Activated T-cell treated with anti-CD3 and anti-CD28 coated beads for 48 hours (primary cell): Measurements from ENCODE around the gene MON2.
"Not testable (repeated sequence)": the region's sequence is repeated elsewhere in the genome, so short reads cannot be mapped to it uniquely, and the experiment has no call there.

ENCODE experiments used
- DNase-seq: peaks from one replicate; pipeline ENCODE4 v3.0.0-alpha.2; 2020; ENCODE audit warnings: low read depth

The MON2 gene, protein sequence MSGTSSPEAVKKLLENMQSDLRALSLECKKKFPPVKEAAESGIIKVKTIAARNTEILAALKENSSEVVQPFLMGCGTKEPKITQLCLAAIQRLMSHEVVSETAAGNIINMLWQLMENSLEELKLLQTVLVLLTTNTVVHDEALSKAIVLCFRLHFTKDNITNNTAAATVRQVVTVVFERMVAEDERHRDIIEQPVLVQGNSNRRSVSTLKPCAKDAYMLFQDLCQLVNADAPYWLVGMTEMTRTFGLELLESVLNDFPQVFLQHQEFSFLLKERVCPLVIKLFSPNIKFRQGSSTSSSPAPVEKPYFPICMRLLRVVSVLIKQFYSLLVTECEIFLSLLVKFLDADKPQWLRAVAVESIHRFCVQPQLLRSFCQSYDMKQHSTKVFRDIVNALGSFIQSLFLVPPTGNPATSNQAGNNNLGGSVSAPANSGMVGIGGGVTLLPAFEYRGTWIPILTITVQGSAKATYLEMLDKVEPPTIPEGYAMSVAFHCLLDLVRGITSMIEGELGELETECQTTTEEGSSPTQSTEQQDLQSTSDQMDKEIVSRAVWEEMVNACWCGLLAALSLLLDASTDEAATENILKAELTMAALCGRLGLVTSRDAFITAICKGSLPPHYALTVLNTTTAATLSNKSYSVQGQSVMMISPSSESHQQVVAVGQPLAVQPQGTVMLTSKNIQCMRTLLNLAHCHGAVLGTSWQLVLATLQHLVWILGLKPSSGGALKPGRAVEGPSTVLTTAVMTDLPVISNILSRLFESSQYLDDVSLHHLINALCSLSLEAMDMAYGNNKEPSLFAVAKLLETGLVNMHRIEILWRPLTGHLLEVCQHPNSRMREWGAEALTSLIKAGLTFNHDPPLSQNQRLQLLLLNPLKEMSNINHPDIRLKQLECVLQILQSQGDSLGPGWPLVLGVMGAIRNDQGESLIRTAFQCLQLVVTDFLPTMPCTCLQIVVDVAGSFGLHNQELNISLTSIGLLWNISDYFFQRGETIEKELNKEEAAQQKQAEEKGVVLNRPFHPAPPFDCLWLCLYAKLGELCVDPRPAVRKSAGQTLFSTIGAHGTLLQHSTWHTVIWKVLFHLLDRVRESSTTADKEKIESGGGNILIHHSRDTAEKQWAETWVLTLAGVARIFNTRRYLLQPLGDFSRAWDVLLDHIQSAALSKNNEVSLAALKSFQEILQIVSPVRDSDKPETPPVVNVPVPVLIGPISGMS (N-terminal part only)

DNA sequence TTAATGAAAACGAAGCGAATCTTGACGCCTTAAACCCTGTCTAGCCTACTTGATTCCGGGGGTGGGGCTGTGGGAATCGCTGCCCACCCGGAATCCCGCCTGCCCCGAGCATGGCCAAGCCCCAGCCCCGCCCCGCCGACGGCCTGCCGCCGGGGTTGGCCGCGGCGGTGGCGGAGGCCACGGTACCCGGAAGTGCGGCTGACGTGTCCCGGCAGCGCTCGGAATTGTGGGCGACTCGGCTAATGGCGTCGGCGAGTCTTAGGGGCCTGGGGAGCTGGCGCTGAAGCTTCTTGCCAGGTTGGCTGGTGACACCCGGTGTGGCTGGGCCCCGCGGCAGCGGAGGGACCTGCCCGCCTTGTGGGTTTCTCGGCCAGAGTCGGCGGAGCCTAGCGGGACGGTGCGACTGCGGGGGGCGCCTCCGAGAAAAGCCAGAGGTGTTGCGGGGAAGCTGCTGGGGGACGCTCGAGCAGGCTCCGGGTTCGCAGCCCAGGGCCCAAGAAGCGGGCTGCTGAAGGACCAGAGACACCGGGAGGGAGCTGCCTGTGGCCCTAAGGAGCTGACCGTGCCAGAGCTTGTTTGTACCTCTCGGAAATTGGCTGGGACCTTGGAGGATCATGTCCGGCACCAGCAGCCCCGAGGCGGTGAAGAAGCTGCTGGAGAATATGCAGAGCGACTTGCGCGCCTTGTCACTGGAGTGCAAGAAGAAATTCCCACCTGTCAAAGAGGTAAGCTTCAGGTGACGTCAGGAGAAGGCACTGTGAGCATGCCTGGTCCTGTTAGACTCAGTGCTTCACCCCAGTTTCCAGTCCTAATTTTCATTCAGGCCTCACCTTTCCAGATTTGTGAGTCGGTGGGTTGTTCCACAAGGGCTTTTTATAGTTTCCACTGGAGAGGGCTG is at the start of gene MON2:
TSS of gene MON2 (plus strand) at position 233 of the 898 bp plus-strand sequence. CDS start at position 615, 382 bp downstream.
- DNase-seq, result peak; percentile 85

DNA sequence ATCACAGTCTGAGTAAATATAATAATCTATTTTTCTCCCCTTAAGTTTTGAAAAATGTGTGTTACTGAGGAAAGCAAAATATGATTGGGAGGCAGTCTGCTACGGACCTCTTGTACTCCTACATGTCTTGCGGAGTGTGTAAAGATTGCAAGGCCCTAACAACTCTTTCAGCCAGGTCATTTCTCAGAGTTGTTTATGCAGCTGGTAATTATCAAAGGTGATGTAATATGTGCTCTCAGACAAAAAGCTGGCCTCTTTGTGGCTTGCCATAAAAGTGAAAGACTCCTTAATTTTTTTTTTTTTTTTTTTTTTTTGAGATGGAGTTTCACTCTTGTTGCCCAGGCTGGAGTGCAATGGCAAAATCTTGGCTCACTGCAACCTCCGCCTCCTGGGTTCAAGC is 40.5 kb upstream of the MON2 start:
- DNase-seq, result no peak

DNA sequence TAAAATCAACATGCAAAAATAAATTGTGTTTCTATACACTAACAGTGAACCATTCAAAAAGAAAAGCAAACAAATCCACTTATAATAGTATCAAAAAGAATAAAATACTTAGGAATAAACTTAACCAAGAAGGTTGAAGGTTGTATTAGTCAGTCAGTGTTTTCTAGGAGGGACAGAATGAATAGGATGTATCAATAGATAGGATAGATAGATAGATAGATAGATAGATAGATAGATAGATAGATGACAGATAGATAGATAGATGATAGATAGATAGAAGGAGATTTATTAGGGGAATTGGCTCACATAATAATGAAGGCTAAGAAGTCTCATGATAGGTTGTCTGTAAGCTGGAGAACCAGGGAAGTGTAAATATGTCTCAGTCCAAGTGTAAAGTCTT is 37.2 kb upstream of the MON2 start:
- no peak for DNase-seq

GRCh38 chr12:62434494-62435302 is 31.9 kb upstream of the MON2 start:
- DNase-seq, result no peak

DNA sequence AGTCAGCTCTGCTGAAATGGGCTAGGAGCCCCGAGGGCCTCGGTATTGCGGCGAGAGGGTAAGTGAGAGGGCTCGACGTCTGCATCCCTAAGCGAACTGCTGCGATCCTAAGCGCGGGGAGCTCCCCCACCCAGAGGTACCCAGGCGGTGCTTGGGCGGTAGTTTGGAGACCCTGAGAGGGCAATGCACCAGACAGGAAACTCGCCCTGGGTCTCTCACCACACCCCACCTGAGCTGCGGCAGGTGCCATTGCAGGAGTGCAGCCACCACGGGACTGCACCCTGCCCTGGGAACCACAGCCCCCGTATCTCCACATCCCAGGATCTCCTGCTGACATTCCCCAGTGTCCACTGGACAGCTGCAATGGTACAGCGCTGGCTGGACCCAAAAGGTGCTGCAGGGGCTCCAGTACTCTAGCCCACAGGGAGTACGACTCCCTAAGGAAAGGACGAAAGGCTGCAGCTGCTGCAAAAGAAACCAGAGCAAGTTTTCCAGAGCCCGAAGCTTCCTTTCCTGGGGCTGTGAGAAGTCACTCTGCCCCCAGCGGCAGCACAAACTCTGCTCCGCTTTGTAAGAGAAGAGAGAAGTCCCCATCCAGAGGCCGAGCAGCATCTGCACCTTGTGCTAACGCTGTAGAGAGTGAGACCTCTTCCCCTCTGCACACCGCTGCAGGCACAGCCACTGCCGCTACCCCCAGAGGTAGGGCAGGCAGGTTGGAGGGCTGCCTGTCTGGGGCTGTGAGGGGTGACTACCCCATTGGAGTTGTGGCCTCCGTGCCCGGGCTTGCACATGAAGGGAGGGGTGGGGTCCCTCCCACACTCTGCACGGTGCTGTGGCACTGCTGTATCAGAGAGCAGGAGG is 31.1 kb upstream of the MON2 start:
- DNase-seq, result peak; percentile 25

DNA sequence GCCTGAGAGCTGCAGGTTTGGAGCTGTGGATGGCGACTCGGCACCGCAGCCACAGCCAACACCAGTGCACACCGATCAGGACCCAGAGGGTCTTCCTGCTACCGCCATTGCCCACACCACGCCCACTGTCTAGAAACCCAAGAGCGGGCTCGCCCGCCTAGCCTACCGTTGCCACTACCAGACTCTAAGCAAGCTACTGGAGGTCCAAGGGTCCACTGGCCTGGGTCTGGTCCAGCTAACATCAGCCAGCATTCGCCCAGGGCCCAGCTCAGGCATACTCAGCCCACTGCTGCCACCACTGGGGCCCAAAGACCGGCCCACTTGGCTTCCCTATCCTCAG is 30.5 kb upstream of the MON2 start:
- no peak for DNase-seq

- DNase-seq, result no peak
These were observed 28.4 kb upstream of the MON2 start for GRCh38 chr12:62438098-62438692.

DNA sequence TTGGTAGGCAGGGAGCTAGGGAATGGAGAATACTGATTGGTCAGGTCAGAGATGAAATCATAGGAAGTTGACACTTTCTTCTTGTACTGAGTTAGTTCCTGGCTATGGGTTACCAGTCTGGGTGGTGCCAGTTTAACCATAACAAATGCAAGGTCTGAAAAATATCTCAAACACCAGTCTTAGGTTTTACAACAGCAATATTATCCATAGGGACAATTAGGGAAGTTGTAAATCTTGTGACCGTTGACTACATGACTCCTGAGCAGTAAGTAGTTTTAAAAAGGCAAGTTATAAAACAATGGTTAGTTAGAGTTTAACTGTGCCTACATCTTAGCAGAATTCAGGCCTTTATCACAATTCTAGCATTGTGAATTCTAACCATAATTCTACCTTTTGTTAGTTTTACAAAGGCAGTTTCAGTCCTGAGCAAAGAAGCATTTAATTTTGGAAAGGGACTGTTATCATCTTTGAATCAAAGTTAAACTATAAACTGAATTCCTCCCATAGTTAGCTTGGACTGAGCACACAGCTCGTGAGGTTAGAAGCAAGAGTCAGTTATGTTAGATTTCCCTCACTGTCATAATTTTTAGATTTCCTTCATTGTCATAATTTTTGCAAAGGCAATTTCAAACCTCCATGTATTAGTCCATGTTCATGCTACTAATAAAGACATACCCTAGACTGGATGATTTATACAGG is 19.7 kb upstream of the MON2 start:
- DNase-seq, result no peak

GRCh38 chr12:62448436-62448835 is 18.2 kb upstream of the MON2 start:
- DNase-seq, result no peak

DNA sequence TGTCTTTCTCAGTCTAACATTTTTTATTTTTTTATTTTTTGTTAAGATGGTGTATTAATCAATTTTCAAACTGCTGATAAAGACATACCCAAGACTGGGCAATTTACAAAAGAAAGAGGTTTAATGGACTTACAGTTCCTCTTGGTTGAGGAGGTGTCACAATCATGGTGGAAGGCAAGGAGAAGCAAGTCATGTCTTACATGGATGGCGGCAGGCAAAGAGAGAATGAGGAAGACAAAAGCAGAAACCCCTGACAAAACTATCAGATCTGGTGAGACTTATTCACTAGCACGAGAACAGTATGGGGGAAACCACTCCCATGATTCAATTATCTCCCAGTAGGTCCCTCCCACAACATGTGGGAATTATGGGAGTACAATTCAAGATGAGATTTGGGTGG is 11.2 kb upstream of the MON2 start:
- DNase-seq, result not testable (repeated sequence)

GRCh38 chr12:62458626-62459025 is 8.0 kb upstream of the MON2 start:
- DNase-seq, result no peak

DNA sequence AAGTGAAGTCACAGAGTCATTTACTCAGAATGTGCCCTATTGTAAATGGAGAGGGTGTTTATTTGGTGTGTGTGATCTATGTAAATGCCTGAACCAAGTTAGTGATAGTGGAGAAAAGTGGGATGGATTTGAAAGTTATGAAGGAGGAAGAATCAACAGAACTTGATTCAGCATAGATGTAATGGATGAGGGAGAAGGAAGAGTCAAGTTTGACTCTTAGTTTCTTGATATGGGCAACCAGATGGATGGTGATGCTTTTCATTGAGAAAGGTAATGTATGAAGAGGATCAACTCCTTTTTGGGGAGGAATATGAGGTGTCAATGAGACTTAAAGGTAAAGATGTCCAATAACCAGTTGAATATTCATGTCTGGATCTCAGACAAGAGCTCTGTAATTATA is 6.7 kb upstream of the MON2 start:
- DNase-seq, result no peak

- not testable (repeated sequence) for DNase-seq
These were observed 5.3 kb upstream of the MON2 start for GRCh38 chr12:62461171-62461837.

GRCh38 chr12:62463252-62463651 is 3.4 kb upstream of the MON2 start:
- DNase-seq, result not testable (repeated sequence)

- peak; percentile 6 for DNase-seq
These were observed 520 bp upstream of the MON2 start for GRCh38 chr12:62466018-62466593.

DNA sequence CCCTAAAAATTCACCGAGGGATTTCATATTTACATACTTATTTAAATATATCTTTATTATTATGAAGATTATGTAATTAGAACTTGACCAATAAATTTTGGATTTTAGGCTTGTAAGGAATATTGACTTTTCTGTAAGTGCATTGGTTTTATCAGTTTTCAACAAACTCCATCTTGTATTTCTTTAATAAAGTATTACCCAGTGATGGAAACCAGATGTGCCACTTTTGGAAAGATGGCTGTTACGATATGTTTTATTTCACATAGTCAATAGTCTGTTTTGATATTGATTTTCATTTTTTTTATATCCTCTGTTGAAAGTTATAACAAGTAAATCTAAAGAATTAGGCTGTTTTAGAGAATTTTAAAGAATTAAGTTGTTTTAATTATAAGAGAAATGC is 1.8 kb downstream of the MON2 start:
- no peak for DNase-seq

DNA sequence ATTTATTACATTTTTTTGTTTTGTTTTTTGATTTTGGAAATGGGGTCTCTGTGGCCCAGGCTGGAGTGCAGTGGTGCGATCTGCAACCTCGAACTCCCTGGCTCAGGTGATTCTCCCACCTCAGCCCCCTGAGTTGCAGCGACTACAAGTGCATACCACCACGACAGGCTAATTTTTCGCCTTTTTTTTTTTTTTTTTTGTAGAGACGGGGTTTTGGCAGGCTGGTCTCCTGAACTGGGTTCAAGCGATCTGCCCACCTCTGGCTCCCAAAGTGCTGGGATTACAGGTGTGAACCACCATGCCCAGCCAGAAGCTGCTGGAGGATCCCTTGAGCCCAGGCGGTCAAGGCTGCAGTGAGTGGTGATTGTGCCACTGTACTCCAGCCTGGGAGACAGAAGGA is 2.3 kb downstream of the MON2 start:
- no peak for DNase-seq

- no peak for DNase-seq
These were observed 3.1 kb downstream of the MON2 start for GRCh38 chr12:62469704-62470103.
